SH-SY5Y (cell line): ENCODE results near the gene NR1H3.

ENCODE experiments used
- GATA2 ChIP-seq: IDR thresholded peaks from 2 replicates; pipeline ENCODE4 v1.6.1; 2011; ENCODE audit warnings: mild to moderate bottlenecking, low read depth, low read length
- GATA3 ChIP-seq: IDR thresholded peaks from 2 replicates; pipeline ENCODE4 v1.6.1; 2011; ENCODE audit warnings: low read depth, mild to moderate bottlenecking, low read length, moderate library complexity

Gene NR1H3

GRCh38 chr11:47257517-47258316 is at the start of gene NR1H3:
Gene NR1H3, plus strand, starts transcription at chr11:47257996. Its CDS starts 1,221 bp downstream, at chr11:47259217.
- TF ChIP-seq GATA3 (no peak), GATA2 (no peak)

GRCh38 chr11:47208628-47209027 is 49.2 kb upstream of the NR1H3 start:
- TF ChIP-seq GATA2: no peak
- no peak for TF ChIP-seq GATA3

- TF ChIP-seq GATA2 (no peak), GATA3 (no peak)
Observed at GRCh38 chr11:47212938-47213337, 44.9 kb upstream of the NR1H3 start.

- TF ChIP-seq GATA3: no peak
Observed at GRCh38 chr11:47213950-47214565, 43.7 kb upstream of the NR1H3 start.

- TF ChIP-seq GATA3 (no peak), GATA2 (no peak)
Observed at GRCh38 chr11:47215366-47215910, 42.4 kb upstream of the NR1H3 start.

- TF ChIP-seq GATA3 (no peak), GATA2 (no peak)
Observed at GRCh38 chr11:47216121-47216798, 41.5 kb upstream of the NR1H3 start.

GRCh38 chr11:47220401-47220821 is 37.4 kb upstream of the NR1H3 start:
- no peak for TF ChIP-seq GATA3
- TF ChIP-seq GATA2: no peak

GRCh38 chr11:47222696-47223095 is 35.1 kb upstream of the NR1H3 start:
- TF ChIP-seq GATA2: no peak
- TF ChIP-seq GATA3: no peak

GRCh38 chr11:47225552-47226400 is 32.0 kb upstream of the NR1H3 start:
- TF ChIP-seq GATA3: no peak
- TF ChIP-seq GATA2: no peak

- TF ChIP-seq GATA2 (no peak), GATA3 (no peak)
Observed at GRCh38 chr11:47229161-47229560, 28.6 kb upstream of the NR1H3 start.

- TF ChIP-seq GATA3 (no peak), GATA2 (no peak)
Observed at GRCh38 chr11:47233051-47233450, 24.7 kb upstream of the NR1H3 start.

- no peak for TF ChIP-seq GATA2
- no peak for TF ChIP-seq GATA3
Observed at GRCh38 chr11:47233989-47234668, 23.7 kb upstream of the NR1H3 start.

GRCh38 chr11:47234669-47235100 is 23.1 kb upstream of the NR1H3 start:
- TF ChIP-seq GATA3: no peak
- no peak for TF ChIP-seq GATA2
